Activated naive CD4-positive, alpha-beta T cell treated with anti-CD3 and anti-CD28 coated beads, Interleukin-2, amount 50 U/mL, for 72 hours (primary cell): ENCODE measurements around the gene LTK. TPM values are rescaled to one million over a fixed set of nuclear protein-coding genes. Genes with fewer than 3 reads are reported as not detected.

ENCODE experiments used
- ATAC-seq, 2 donors: fragments of 150-1000 bp; cut with Tn5 transposase; 2 replicates each; pipeline ENCODE4 v1.10.0; 2021; ENCODE audit warnings: mild to moderate bottlenecking in 2 of 2, moderate library complexity in 2 of 2
- DNase-seq, 2 donors: peaks; one replicate each; pipeline ENCODE4 v3.0.0; 2021 to 2022; ENCODE audit warnings: low spot score in 2 of 2
- H3K27ac Mint-ChIP-seq, 2 donors: one replicate each; pipeline ENCODE4 v1.8.0; 2022; ENCODE audit warnings: mild to moderate bottlenecking in 2 of 2, mixed read lengths in 2 of 2
- H3K36me3 Mint-ChIP-seq, 2 donors: one replicate each; pipeline ENCODE4 v1.8.0; 2022; ENCODE audit warnings: mixed read lengths in 2 of 2
- H3K9me3 Mint-ChIP-seq, 2 donors: one replicate each; pipeline ENCODE4 v1.8.0; 2022; ENCODE audit warnings: mixed read lengths in 2 of 2
- total RNA-seq, 2 donors: library from RNA; stranded (reverse); gene quantifications; one replicate each; pipeline ENCODE4 v1.2.3, GENCODE V29; 2022

LTK gene
- total RNA-seq, 2 donors from 2014 or later: 0.20 to 0.51 TPM

- Mint-ChIP-seq H3K27ac (peak overlapping the region in 1 of 2 donors; percentile 94), H3K36me3 (peaks cover 0 to 5% of the 10 kb centered on the region in 2 donors), H3K9me3 (no peaks in the 10 kb centered on the region)
- no peak for ATAC-seq
- DNase-seq: no peak
These were observed 31.6 kb upstream of the LTK start for GRCh38 chr15:41545218-41545617.

DNA sequence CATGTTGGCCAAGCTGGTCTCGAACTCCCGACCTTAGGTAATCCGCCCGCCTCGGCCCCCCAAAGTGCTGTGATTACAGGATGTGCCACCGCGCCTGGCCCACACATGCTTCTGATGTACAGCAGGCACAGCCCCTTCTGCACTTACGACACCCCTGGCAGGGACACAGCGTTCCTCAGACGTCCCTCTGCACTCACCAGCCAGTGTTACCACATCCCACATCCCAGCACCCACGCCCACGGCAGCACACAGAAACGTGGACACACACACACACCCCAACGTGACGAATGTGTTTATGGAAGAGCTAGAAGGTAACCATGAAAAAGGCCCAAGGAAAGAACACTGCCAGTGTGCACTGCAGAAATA lies 31.0 kb upstream of the LTK start:
- peak overlapping the region in 1 of 2 donors; percentile 94 for H3K27ac Mint-ChIP-seq

DNA sequence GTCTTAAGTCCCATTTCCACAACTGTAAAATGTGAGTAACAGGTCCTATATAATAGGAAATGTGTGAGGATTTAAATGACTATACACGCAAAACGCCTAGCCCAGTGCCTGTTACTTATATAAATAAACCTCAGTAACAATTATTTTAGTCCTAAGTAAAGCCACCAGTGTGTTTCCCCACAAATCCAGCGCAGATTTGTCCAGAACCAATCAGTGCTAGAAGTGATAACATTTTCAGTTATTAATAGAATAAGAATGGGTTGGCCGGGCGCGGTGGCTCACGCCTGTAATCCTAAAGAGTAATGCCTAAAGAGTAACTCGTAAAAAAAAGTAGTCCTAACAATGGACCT lies 29.9 kb upstream of the LTK start:
- peak overlapping the region; percentile 94 to 96 for H3K27ac Mint-ChIP-seq
- peaks cover 0 to 5% of the 10 kb centered on the region in 2 donors for H3K36me3 Mint-ChIP-seq
- ATAC-seq (no peak), DNase-seq (no peak)
- no peaks in the 10 kb centered on the region for H3K9me3 Mint-ChIP-seq

More for the DNA sequence above, 31.0 kb upstream of the LTK start:
- Mint-ChIP-seq H3K36me3 (peaks cover 0 to 5% of the 10 kb centered on the region in 2 donors), H3K9me3 (no peaks in the 10 kb centered on the region)
- ATAC-seq (no peak), DNase-seq (no peak)

DNA sequence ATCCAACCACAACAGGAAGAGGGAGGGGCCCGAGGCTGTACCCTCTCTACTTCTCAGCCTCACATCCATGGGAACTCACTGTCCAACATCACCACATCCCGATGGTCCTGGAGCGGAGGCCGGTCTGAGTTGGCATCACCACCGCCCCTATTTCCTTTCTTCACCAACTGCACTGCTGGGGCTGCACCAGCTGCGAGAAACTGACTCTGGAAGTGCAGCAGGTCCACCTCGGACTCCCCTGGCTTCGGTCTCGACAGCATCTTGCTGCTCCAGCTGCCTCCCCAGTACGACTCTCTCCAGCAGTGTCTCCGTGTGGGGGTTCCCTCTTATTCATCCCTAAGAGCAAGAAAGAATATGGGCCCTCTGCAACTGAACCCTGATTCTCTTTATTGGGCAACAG lies 23.2 kb upstream of the LTK start:
- ATAC-seq (no peak), DNase-seq (no peak)
- Mint-ChIP-seq H3K27ac (peak overlapping the region in 1 of 2 donors; percentile 24), H3K36me3 (no peaks in the 10 kb centered on the region), H3K9me3 (no peaks in the 10 kb centered on the region)

DNA sequence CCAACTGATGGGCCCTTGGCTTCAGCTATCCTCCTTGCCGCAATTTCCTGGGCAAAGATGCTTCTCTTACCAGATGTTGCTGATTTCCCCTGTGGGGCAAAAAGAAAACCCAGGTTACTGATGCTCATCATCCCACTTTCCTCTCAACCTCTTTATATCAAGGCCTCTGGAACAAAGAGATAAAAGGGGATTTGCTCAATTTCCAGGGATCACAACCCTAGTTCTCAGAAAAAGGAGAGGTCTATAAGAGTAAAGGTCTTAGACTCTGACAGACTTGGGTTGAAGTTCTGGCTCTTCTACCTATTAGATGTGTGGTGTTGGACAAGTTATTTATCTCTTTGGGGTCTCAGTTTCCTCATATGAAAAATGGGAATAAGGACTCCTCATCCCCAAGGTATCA lies 21.9 kb upstream of the LTK start:
- no peak for ATAC-seq
- DNase-seq: no peak
- Mint-ChIP-seq H3K9me3 (no peaks in the 10 kb centered on the region), H3K36me3 (no peaks in the 10 kb centered on the region), H3K27ac (peak overlapping the region in 1 of 2 donors; percentile 60)

DNA sequence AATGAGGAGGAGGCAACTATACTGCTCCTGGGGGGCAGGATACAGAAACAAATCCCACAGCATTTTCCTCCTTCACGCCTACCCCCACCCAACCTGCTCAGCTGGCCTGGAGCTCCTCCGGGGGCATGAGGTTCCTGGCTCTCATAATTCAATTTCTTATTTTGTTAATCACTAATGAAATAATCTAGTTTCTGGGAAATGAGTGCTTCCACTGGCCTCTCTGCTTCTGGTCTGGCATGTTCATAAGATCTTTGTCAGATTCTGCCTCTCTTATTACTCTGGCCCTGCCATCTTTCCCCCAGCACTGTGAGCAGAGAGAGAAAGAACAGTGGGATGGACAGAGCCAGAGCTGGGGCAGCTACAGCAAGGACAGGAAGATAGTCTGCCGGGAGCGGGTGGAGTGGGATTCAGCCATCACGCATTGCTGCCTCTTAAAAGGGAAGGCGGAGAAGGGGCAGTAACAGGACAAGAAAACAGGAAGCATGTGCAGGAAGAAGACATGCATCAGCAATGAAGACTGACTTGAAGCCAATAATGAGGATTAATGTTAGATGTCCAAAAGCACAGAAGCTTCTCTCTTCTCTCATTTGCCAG lies 16.8 kb upstream of the LTK start:
- H3K27ac Mint-ChIP-seq: peak overlapping the region; percentile 44 to 58
- no peaks in the 10 kb centered on the region for H3K9me3 Mint-ChIP-seq
- DNase-seq: no peak
- H3K36me3 Mint-ChIP-seq: peaks cover 0 to 11% of the 10 kb centered on the region in 2 donors
- ATAC-seq: no peak

- DNase-seq: no peak
- peaks cover under 1 to 11% of the 10 kb centered on the region in 2 donors for H3K36me3 Mint-ChIP-seq
- no peak overlapping the region for H3K27ac Mint-ChIP-seq
- no peak for ATAC-seq
- H3K9me3 Mint-ChIP-seq: no peaks in the 10 kb centered on the region
These were observed 9.5 kb upstream of the LTK start for GRCh38 chr15:41523097-41523496.

- Mint-ChIP-seq H3K9me3 (no peaks in the 10 kb centered on the region), H3K36me3 (peaks cover 5 to 9% of the 10 kb centered on the region in 2 donors), H3K27ac (peak overlapping the region in 1 of 2 donors; percentile 15)
- ATAC-seq (no peak), DNase-seq (no peak)
These were observed 8.0 kb upstream of the LTK start for GRCh38 chr15:41521614-41522013.

DNA sequence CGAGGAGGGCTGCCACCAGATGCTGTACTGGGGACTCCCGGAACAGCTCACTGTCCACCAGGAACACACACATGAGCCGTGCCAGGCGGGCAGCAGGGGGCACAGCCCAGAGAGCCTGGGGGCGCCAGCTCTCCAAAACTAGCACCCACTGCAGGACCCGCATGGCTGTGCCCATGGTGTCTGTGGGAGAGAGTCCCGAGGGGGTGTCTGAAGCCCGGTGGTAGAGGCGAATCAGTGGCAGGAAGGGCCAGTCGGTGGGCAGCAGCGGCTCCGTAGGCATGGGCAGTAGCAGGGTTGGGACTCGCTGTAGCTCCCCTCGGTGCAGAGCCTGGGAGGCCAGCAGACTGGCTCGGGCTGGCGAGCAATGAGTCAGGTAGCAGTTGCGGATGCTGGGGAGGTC lies 7.0 kb upstream of the LTK start:
- no peaks in the 10 kb centered on the region for H3K9me3 Mint-ChIP-seq
- DNase-seq: no peak
- H3K36me3 Mint-ChIP-seq: peaks cover 5 to 8% of the 10 kb centered on the region in 2 donors
- peak overlapping the region in 1 of 2 donors; percentile 31 for H3K27ac Mint-ChIP-seq
- no peak for ATAC-seq

GRCh38 chr15:41517895-41518449 lies 4.3 kb upstream of the LTK start:
- H3K36me3 Mint-ChIP-seq: peaks cover 5 to 8% of the 10 kb centered on the region in 2 donors
- DNase-seq: no peak
- H3K9me3 Mint-ChIP-seq: no peaks in the 10 kb centered on the region
- ATAC-seq: no peak
- H3K27ac Mint-ChIP-seq: no peak overlapping the region

- ATAC-seq (peak; percentile 42 to 61), DNase-seq (no peak)
- H3K9me3 Mint-ChIP-seq: no peaks in the 10 kb centered on the region
- H3K27ac Mint-ChIP-seq: no peak overlapping the region
- peaks cover 3 to 8% of the 10 kb centered on the region in 2 donors for H3K36me3 Mint-ChIP-seq
These were observed 604 bp downstream of the LTK start for GRCh38 chr15:41512940-41513505.

- Mint-ChIP-seq H3K27ac (no peak overlapping the region), H3K36me3 (peaks cover 0 to 8% of the 10 kb centered on the region in 2 donors), H3K9me3 (no peaks in the 10 kb centered on the region)
- no peak for ATAC-seq
- no peak for DNase-seq
These were observed 1.1 kb downstream of the LTK start for GRCh38 chr15:41512512-41512939.

GRCh38 chr15:41511899-41512369 lies 1.7 kb downstream of the LTK start:
- peaks cover 0 to 6% of the 10 kb centered on the region in 2 donors for H3K36me3 Mint-ChIP-seq
- H3K27ac Mint-ChIP-seq: no peak overlapping the region
- ATAC-seq (peak; percentile 16 to 36), DNase-seq (no peak)
- no peaks in the 10 kb centered on the region for H3K9me3 Mint-ChIP-seq

DNA sequence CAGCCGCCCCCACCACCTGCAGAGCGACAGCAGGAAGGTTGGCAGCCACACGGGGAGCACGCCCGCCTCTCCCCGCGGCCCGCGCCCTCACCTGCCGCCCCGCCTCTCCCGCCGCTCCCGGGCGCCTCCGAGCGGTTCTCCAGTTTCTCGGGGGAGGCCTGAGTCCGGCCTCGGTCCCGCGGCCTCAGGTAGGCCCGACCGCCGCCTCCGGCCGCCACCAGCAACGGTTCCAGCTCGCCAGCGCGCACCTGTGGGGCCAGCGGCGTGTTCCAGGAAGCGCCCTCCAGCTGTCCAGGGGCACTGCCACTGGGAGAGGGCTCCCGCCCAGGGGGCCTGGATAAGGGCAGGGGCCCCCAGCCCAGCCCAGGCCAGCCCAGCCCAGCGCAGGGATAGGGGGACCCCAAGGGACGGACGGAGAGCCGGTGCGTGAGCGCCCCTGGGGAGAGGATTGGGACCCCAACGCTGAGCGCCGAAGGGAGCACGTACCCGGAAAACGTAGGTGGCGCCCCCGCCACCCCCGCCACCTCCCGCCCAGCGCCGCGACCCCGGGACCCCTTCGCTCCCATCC lies 2.2 kb downstream of the LTK start:
- H3K9me3 Mint-ChIP-seq: no peaks in the 10 kb centered on the region
- DNase-seq (no peak), ATAC-seq (peak in 1 of 2 donors; percentile 9)
- no peak overlapping the region for H3K27ac Mint-ChIP-seq
- H3K36me3 Mint-ChIP-seq: peaks cover 0 to 1% of the 10 kb centered on the region in 2 donors

- Mint-ChIP-seq H3K9me3 (no peaks in the 10 kb centered on the region), H3K27ac (no peak overlapping the region), H3K36me3 (no peaks in the 10 kb centered on the region)
- DNase-seq (no peak), ATAC-seq (no peak)
These were observed 2.9 kb downstream of the LTK start for GRCh38 chr15:41510728-41511127.

DNA sequence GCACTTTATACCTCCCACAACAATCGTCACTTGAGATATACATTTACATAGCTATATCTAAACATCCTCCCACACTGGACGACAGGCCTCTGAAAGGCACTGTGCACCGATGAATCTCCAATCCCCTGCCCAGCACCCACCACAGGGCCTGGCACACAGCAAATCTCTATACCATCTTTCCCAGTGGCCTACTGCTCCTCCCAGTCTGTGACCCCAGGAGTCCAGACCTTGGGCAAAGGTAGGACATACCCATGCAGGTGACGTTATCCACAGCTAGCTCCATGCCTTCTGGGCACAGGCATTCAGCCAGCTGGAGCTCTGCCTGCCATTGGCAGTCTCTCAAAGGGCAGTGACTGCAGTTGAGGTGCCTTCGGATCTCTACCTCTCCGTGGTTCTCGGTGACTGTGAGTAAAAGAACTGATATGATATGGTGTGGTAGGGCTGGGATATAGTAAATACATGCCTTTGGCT lies 5.8 kb downstream of the LTK start:
- DNase-seq: no peak
- Mint-ChIP-seq H3K36me3 (no peaks in the 10 kb centered on the region), H3K27ac (no peak overlapping the region), H3K9me3 (no peaks in the 10 kb centered on the region)
- ATAC-seq: no peak

DNA sequence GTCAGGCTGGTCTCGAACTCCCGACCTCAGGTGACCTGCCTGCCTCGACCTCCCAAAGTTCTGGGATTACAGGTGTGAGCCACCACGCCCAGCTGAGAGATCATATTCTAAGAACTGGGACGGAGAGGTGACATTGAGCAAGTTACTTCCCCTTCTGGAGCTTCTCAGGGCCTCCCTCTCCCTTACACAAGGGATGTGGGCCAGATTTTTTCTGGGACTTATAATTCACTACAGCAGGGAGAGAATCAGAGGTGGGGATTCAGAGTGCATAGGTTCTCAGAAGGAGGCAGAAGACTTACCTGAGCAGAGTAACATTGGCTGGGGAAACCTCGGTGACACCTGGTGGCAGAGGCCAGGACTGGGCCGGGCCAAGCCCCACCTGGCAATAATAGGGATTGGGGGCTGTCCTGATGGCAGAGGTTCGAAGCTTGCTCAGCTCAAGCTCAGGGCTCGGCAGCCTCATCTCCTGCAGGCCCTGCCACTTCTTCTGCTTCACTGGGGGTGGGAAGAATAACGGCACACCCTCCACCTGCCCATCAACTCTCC lies 6.8 kb downstream of the LTK start:
- no peak for DNase-seq
- no peak overlapping the region for H3K27ac Mint-ChIP-seq
- ATAC-seq: peak; percentile 24 to 32
- no peaks in the 10 kb centered on the region for H3K9me3 Mint-ChIP-seq
- no peaks in the 10 kb centered on the region for H3K36me3 Mint-ChIP-seq
